ENCODE results near the gene IFFO2. TPM values are rescaled to one million over a fixed set of nuclear protein-coding genes. Genes with fewer than 3 reads are reported as not detected.

The IFFO2 gene
- total and polyA plus RNA-seq, 10 of the 15 experiments (the other 5 are each of a cell fraction or from before 2014, with no cell fraction given): 1.2 to 18.4 (median 6.7) TPM

GRCh38 chr1:18874036-18874435 is 82.4 kb downstream of the IFFO2 start:
- in situ Hi-C loops (cut with MboI): no loop called here
- no TSS peak for BruUV-seq (replicated peaks)
- TF ChIP-seq SIX5 (IDR thresholded peaks at IDR 0.05; ENCODE audit: low read depth, low read length, severe bottlenecking): no peak
- TF ChIP-seq WRNIP1 (IDR thresholded peaks at IDR 0.05; ENCODE audit: borderline replicate concordance, low read depth, low read length): no peak
- no peak for TF ChIP-seq RFX5 (IDR thresholded peaks at IDR 0.05; ENCODE audit: low read depth, low read length)
- TF ChIP-seq ATF2 (IDR thresholded peaks at IDR 0.05; ENCODE audit: low read length): no peak
- TF ChIP-seq USF2 (IDR thresholded peaks at IDR 0.05; ENCODE audit: borderline replicate concordance, low read depth, low read length): no peak
- no peak for TF ChIP-seq SMAD5 (IDR thresholded peaks at IDR 0.05; ENCODE audit: low read depth)
- TF ChIP-seq NR2C1 (IDR thresholded peaks at IDR 0.05): no peak
- no peak for TF ChIP-seq SP1 (IDR thresholded peaks at IDR 0.05; ENCODE audit: low read depth, low read length)
- no peak for TF ChIP-seq BCL11A (IDR thresholded peaks at IDR 0.05; ENCODE audit: low read depth, low read length)
- no peak for TF ChIP-seq MLLT1 (IDR thresholded peaks at IDR 0.05)
- TF ChIP-seq ZBTB4 (CRISPR knock-in tag; IDR thresholded peaks at IDR 0.05): no peak
- TF ChIP-seq NFYA (IDR thresholded peaks at IDR 0.05; ENCODE audit: borderline replicate concordance, low read depth, low read length): no peak
- no peak for TF ChIP-seq TCF12 (IDR thresholded peaks at IDR 0.05; ENCODE audit: low read depth, low read length)
- TF ChIP-seq PKNOX1 (IDR thresholded peaks at IDR 0.05): no peak
- no peak for TF ChIP-seq PAX5 (IDR thresholded peaks at IDR 0.05; ENCODE audit: borderline replicate concordance, low read depth, low read length)

More at GRCh38 chr1:18874036-18874435, 82.4 kb downstream of the IFFO2 start:
- SMC1A ChIA-PET (ENCODE audit: uncharacterized antibody, unreplicated experiment): no interaction called here
- Histone ChIP-seq H3K79me2 (ENCODE audit: control insufficient read depth, insufficient read depth, low read length) (no peaks in the 10 kb centered on the region), H3K9ac (ENCODE audit: control insufficient read depth, insufficient read depth, low read length) (no peak overlapping the region), H2AFZ (ENCODE audit: control insufficient read depth, low read depth, low read length) (no peak overlapping the region), H3K4me1 (ENCODE audit: control insufficient read depth, insufficient read depth, low read length) (no peaks in the 10 kb centered on the region), H3K27me3 (replicated peaks in 1 of 2; ENCODE audit: control insufficient read depth in 2 of 2, insufficient read depth in 2 of 2, low read length in 1 of 2) (no peaks in the 10 kb centered on the region; a peak in 1 of 4 replicates), H4K20me1 (ENCODE audit: control insufficient read depth, insufficient read depth) (no peaks in the 10 kb centered on the region; the same call in 1 of the 2 replicates), H3K36me3 (ENCODE audit: control insufficient read depth in 2 of 2, insufficient read depth in 2 of 2, low read length in 1 of 2) (no peaks in the 10 kb centered on the region), H3K9me3 (replicated peaks; ENCODE audit: control insufficient read depth, insufficient read depth, low read length) (no peaks in the 10 kb centered on the region), H3K4me2 (ENCODE audit: control insufficient read depth, insufficient read depth) (no peak overlapping the region), H3K4me3 (no peak overlapping the region), H3K27ac (ENCODE audit: control insufficient read depth, insufficient read depth) (no peak overlapping the region)
- RAD21 ChIA-PET (ENCODE audit: unreplicated experiment): no interaction called here
- FAIRE-seq (no peak), DNase-seq (ENCODE audit: low read depth, low spot score) (no peak), ATAC-seq (no peak)
- POLR2A ChIA-PET: no interaction called here
- CTCF ChIA-PET: interaction anchor here (0.5 to 3.5 kb wide), 4 partner anchors 277 to 1213 kb away, joined by 3 to 14 read pairs (median 4); no protein-coding TSS in a partner anchor
- WGBS (ENCODE audit: insufficient coverage, insufficient replicate concordance, low lambda C conversion rate, missing lambda C conversion rate): 71% methylated on average over 6 of the region's 6 CpGs
- intact Hi-C loops (cut with micrococcal nuclease; ENCODE audit: unreplicated experiment): no loop called here

Data from GM12878 (cell line).